Measurements from ENCODE around the gene CHST6.
"Not testable (repeated sequence)": the region's sequence is repeated elsewhere in the genome, so short reads cannot be mapped to it uniquely, and the experiment has no call there.

Gene CHST6

DNA sequence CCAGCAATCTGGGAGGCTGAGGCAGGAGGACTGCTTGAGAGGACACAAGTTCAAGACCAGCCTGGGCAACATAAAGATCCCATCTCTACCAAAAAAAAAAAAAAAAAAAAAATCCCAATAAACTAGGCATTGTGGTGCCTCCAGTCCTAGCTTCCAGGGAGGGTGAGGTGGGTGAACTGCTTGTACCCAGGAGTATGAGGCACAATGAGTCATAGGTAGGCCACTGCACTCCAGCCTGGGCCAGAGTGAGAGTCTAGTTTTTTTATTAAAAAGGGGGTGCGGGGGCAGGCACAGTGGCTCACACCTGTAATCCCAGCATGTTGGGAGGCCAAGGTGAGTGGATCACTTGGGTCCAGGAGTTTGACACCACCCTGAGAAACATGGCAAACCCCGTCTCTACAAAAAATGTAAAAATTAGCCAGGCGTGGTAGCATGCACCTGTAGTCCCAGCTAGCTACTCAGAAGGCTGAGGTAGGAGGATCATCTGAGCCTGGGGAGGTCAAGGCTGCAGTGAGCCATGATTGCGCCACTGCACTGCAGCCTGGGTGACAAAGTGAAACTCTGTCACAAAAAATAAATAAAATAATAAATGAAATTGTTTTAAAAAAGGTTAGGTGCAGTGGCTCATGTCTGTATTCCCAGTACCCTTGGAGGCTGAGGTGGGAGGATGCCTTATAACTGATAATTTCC is 7.8 kb upstream of the CHST6 start:
- TF ChIP-seq, protein P1, sequence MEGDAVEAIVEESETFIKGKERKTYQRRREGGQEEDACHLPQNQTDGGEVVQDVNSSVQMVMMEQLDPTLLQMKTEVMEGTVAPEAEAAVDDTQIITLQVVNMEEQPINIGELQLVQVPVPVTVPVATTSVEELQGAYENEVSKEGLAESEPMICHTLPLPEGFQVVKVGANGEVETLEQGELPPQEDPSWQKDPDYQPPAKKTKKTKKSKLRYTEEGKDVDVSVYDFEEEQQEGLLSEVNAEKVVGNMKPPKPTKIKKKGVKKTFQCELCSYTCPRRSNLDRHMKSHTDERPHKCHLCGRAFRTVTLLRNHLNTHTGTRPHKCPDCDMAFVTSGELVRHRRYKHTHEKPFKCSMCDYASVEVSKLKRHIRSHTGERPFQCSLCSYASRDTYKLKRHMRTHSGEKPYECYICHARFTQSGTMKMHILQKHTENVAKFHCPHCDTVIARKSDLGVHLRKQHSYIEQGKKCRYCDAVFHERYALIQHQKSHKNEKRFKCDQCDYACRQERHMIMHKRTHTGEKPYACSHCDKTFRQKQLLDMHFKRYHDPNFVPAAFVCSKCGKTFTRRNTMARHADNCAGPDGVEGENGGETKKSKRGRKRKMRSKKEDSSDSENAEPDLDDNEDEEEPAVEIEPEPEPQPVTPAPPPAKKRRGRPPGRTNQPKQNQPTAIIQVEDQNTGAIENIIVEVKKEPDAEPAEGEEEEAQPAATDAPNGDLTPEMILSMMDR (IDR thresholded peaks at IDR 0.05; ENCODE audit: low read depth, low read length, missing control alignments): no peak
- DNase-seq (ENCODE audit: extremely low read depth, low read depth): no peak
- H3K4me3 ChIP-seq (replicated peaks; ENCODE audit: low read depth, low read length): no peak overlapping the region

DNA sequence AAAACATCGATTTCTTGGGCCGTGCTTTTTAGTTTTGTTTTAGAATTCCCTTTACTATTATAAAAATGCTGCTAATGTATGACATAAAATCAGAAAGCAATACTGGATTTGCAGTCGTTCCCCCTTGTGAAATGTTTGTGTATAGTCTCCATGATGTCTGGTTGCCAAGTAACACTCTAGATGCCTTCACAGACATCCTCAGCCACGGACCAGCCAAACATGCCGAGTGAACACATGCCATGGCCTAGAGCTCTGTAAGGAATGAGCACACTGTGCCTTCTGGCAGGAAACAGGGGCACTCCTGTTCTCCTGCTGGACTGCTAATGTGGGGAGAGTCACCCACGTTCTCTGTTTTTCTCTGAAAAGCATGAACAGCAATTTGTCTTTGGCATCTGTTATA is 6.6 kb upstream of the CHST6 start:
- H3K4me3 ChIP-seq (replicated peaks; ENCODE audit: low read depth, low read length); DNase-seq (ENCODE audit: extremely low read depth, low read depth): not testable (repeated sequence)

DNA sequence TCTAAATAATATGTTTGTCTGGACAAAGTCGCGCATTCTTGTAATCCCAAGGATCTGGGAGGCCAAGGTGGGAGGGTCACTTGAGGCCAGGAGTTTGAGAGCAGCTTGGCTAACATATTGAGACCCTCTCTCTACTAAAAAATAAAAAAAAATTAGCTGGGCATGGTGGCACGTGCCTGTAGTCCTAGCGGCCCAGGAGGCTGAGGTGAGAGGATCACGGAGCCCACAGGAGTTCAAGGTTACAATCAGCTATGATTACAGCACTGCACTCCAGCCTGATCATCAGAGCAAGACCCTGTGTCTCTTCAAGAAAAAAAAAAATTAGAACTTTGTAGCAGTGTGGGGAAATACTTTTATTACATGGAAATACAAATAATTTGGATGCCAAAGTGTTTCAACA is 6.1 kb upstream of the CHST6 start:
- TF ChIP-seq, protein P1 (IDR thresholded peaks at IDR 0.05; ENCODE audit: low read depth, low read length, missing control alignments): no peak
- H3K4me3 ChIP-seq (replicated peaks; ENCODE audit: low read depth, low read length): no peak overlapping the region

DNA sequence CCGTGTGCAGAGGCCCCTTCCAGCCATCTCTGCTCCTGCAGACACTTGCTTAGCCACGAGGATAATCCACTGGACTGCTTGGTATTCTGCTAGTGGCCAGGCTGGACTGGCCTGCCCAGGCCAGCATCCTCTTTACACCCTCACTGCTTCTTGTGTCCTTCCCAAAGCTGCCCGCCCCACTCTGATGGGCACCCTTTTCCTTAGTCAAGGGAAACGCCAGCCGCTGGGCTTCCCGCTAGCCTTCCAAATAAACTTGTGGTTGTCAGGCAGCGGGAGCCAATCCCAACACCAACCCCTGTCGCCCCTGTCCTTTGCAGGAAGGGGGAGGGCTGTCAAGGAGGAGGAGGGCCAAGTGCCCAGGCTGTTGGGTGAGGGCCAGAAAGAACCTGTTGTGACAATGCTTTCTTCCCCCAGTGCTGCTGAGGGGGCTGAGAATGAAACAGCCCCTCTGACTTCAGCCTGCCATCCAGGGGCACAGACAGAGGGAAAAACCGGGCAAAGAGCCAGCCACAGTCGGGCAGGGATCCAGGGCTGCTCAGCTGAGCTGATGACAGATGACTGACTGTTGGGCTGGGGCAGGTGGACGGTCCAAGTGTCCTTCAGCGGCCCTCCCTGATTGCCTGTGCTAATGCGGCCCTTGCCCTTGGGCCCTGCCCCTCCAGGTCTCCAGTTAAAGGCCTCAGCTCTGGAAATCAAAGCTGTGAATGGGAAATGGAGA is 3.5 kb upstream of the CHST6 start:
- not testable (repeated sequence) for H3K4me3 ChIP-seq (replicated peaks; ENCODE audit: low read depth, low read length); DNase-seq (ENCODE audit: extremely low read depth, low read depth)

More for the DNA sequence above, 6.1 kb upstream of the CHST6 start:
- DNase-seq (ENCODE audit: extremely low read depth, low read depth): no peak

DNA sequence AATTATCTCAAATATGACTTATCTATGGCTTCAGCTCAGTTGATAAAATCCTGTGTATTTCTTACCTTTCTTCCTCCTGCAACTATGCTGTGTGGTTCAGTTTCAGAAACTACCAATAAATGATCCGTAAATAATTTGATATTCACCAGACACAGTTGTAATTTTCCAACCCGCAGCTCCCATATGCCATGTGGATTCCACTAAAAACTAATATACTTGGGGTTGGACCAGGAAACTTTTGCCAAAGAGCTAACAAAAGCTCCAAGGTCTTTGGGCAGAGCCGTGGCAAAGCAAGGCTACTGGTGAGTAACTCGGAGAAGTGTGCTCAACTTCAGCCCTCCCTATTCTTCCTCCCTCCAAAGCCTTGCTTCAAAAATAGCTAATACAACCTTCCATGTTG is 2.3 kb upstream of the CHST6 start:
- TF ChIP-seq, protein P1 (IDR thresholded peaks at IDR 0.05; ENCODE audit: low read depth, low read length, missing control alignments): no peak
- no peak for DNase-seq (ENCODE audit: extremely low read depth, low read depth)
- no peak overlapping the region for H3K4me3 ChIP-seq (replicated peaks; ENCODE audit: low read depth, low read length)

DNA sequence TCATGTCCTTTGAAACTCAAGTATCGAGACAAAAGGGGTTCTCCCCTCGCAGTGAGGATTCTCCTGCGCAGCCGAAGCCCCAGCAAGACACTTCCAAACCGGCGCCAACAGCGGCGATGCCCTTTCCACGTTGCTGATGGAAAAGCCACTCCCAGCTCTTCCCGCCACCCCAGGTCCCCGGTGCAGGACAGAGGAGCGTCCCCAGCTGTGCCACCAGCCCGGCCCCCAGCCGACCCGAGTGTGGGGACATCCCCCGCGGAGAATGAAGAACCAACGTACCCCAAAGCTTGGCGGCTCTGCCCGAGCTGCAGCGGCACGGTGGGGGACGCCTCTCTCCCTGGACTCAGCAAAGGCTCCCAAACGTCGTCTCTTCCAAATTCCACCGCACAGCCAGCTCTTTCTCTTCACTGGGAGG is 573 bp downstream of the CHST6 start:
- no peak for DNase-seq (ENCODE audit: extremely low read depth, low read depth)
- TF ChIP-seq, protein P1 (IDR thresholded peaks at IDR 0.05; ENCODE audit: low read depth, low read length, missing control alignments): no peak
- H3K4me3 ChIP-seq (replicated peaks; ENCODE audit: low read depth, low read length): peak overlapping the region; percentile 46

DNA sequence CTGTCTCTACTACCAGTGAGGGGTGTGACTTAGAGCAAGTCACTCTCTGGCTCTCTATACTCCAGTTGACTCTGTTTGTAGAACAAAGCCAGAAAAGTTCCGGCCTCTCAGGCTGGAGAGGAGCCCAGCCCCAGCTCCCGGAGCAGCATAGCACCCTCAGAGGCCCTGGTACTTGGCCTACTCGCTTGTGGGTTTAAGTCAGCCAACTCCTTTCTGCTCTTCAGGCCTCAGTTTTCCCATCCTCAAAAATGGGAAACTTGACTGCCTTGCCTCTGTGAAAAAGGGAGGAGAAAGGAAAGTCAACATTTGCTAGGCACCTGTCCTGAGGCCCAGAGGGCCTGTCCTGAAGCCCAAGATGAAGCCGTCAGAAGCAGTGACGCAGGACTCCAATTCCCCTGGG is 1.1 kb downstream of the CHST6 start:
- peak overlapping the region; percentile 46 for H3K4me3 ChIP-seq (replicated peaks; ENCODE audit: low read depth, low read length)
- TF ChIP-seq, protein P1 (IDR thresholded peaks at IDR 0.05; ENCODE audit: low read depth, low read length, missing control alignments): no peak
- DNase-seq (ENCODE audit: extremely low read depth, low read depth): no peak

DNA sequence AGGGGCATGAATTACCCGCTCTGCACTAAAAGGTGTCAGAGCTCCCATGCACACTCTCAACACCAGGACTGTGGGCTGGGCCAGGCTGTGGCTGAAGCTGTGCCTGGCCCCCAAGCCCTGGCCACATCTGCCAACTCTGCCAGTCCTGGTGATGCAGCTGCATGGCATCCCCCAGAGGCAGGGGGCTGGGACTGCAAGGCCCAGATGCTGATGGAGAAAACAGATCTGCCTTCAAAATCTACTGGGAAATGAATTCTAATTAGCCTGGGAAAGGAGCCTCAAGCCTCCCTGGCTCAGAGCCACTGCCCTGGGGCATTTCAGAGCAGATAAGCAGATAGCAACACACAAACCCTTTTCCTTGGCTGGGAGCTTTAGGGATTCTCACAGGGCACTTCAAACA is 3.4 kb downstream of the CHST6 start:
- DNase-seq (ENCODE audit: extremely low read depth, low read depth): no peak
- TF ChIP-seq, protein P1 (IDR thresholded peaks at IDR 0.05; ENCODE audit: low read depth, low read length, missing control alignments): peak; percentile 17

More for the DNA sequence above, 3.4 kb downstream of the CHST6 start:
- no peak overlapping the region for H3K4me3 ChIP-seq (replicated peaks; ENCODE audit: low read depth, low read length)
